ENCODE measurements around the gene PTOV1. TPM values are rescaled to one million over a fixed set of nuclear protein-coding genes. Genes with fewer than 3 reads are reported as not detected.
A peak's percentile ranks its signal among the peaks of the same experiment; 100 is the strongest.

The PTOV1 gene
- total RNA-seq: 10 to 100 TPM; 64.6 to 81.0 TPM

DNA sequence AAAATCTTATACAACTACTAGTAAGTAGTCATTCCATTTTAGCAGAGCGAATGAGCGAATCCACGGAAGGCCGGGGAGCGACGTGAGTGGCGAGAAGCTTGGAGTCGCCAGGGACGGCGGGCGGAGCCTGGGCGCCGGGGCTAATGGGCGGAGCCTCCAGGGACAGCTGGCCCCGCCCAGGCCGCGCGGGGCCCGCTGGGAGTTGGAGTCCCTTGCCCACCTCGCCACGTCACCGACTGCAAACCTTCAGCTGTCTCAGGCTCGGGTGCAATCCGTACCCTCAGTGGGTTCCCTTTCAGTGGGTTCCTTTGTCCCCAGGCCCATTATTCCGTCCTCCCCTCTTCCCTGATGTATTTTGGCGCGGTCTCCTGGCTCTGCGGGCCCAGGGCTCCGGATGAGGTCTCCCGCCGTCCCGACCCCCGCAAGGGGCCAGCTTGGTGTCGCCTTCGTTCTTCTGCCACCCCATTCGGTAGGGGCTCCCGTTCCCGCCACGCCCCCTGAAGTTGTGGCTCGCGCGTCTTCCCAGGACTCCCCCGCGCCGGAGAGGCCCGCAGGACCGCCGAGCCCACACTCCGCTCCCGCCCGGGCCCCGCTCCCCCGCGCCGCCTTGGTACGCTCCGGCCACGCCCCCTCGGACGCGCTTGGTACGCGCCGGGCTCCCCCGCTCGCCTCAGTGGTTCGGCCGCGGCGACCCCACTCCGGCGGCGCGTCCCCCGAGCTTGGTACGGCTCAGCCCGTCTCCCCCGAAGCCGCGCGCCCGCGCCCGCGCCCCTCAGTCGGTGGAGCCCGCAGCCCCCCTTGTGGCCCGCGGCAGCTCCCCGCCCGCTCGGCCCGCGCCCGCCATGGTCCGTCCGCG is at the start of gene PTOV1:
PTOV1 (plus strand) TSS at position 673 of the 856 bp plus-strand sequence.
- peak within 1 kb of the TSS; percentile 99 to 100 for H3K27ac ChIP-seq
- peaks cover 10% of the 10 kb centered on the region for H3K36me3 ChIP-seq
- peaks cover 0 to 37% of the 10 kb centered on the region in 2 donors for H3K4me1 ChIP-seq
- DNase-seq (ENCODE audit: low spot score): peak; percentile 94
- H3K9me3 ChIP-seq: no peaks in the 10 kb centered on the region
- H3K27me3 ChIP-seq: no peaks in the 10 kb centered on the region
- TF ChIP-seq, protein P1, sequence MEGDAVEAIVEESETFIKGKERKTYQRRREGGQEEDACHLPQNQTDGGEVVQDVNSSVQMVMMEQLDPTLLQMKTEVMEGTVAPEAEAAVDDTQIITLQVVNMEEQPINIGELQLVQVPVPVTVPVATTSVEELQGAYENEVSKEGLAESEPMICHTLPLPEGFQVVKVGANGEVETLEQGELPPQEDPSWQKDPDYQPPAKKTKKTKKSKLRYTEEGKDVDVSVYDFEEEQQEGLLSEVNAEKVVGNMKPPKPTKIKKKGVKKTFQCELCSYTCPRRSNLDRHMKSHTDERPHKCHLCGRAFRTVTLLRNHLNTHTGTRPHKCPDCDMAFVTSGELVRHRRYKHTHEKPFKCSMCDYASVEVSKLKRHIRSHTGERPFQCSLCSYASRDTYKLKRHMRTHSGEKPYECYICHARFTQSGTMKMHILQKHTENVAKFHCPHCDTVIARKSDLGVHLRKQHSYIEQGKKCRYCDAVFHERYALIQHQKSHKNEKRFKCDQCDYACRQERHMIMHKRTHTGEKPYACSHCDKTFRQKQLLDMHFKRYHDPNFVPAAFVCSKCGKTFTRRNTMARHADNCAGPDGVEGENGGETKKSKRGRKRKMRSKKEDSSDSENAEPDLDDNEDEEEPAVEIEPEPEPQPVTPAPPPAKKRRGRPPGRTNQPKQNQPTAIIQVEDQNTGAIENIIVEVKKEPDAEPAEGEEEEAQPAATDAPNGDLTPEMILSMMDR (IDR thresholded peaks at IDR 0.05): no peak
- peak within 1 kb of the TSS; percentile 75 to 94 for H3K4me3 ChIP-seq

DNA sequence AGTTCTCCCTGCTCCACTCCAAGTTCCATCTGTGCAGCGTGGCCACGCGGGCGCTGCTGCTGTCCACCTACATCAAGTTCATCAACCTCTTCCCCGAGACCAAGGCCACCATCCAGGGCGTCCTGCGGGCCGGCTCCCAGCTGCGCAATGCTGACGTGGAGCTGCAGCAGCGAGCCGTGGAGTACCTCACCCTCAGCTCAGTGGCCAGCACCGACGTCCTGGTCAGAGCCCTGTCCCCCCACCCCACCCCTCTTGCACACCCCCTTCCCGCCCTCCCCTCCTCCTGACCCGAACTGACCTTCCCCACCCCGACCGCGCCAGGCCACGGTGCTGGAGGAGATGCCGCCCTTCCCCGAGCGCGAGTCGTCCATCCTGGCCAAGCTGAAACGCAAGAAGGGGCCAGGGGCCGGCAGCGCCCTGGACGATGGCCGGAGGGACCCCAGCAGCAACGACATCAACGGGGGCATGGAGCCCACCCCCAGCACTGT is 49.5 kb upstream of the PTOV1 start:
- peaks cover 0 to 12% of the 10 kb centered on the region in 2 donors for H3K4me1 ChIP-seq
- H3K4me3 ChIP-seq: peak overlapping the region; percentile 28 to 46
- H3K36me3 ChIP-seq: peaks cover 80% of the 10 kb centered on the region
- no peaks in the 10 kb centered on the region for H3K27me3 ChIP-seq
- H3K9me3 ChIP-seq: no peaks in the 10 kb centered on the region
- H3K27ac ChIP-seq: peak overlapping the region; percentile 63 to 70
- no peak for DNase-seq (ENCODE audit: low spot score)
- TF ChIP-seq, protein P1 (IDR thresholded peaks at IDR 0.05): no peak

DNA sequence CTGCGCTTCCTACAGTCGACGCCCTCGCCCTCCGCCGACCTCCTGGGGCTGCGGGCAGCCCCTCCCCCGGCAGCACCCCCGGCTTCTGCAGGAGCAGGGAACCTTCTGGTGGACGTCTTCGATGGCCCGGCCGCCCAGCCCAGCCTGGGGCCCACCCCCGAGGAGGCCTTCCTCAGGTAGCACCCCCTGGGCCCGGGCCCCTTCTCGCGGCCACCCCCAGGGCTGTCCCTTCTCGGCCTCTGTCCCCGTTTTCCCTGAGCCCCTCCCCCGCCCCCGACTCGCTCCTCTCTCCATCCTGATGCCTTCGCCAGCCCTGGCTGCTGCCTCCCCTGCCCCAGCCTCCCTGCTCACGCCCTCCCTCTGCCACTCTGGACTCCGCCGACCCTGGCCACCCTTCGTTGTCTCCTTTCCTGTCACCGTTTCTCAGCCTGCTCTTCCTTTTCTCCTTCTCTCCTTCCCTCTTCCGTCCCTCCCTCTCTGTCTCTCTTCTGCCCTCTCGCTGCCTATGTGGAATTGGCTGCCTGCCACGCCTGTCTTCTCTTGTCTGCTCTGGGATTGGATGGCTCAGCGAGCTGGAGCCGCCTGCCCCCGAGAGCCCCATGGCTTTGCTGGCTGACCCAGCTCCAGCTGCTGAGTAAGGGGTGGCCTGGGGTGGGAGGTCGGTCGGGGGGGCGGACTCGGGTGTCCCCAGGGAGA is 48.8 kb upstream of the PTOV1 start:
- peaks cover 0 to 12% of the 10 kb centered on the region in 2 donors for H3K4me1 ChIP-seq
- TF ChIP-seq, protein P1 (IDR thresholded peaks at IDR 0.05): peak; percentile 12 to 61
- H3K4me3 ChIP-seq: peak overlapping the region; percentile 28 to 46
- H3K36me3 ChIP-seq: peaks cover 79% of the 10 kb centered on the region
- H3K27ac ChIP-seq: peak overlapping the region; percentile 63 to 70
- no peaks in the 10 kb centered on the region for H3K9me3 ChIP-seq
- no peaks in the 10 kb centered on the region for H3K27me3 ChIP-seq
- DNase-seq (ENCODE audit: low spot score): peak; percentile 95

DNA sequence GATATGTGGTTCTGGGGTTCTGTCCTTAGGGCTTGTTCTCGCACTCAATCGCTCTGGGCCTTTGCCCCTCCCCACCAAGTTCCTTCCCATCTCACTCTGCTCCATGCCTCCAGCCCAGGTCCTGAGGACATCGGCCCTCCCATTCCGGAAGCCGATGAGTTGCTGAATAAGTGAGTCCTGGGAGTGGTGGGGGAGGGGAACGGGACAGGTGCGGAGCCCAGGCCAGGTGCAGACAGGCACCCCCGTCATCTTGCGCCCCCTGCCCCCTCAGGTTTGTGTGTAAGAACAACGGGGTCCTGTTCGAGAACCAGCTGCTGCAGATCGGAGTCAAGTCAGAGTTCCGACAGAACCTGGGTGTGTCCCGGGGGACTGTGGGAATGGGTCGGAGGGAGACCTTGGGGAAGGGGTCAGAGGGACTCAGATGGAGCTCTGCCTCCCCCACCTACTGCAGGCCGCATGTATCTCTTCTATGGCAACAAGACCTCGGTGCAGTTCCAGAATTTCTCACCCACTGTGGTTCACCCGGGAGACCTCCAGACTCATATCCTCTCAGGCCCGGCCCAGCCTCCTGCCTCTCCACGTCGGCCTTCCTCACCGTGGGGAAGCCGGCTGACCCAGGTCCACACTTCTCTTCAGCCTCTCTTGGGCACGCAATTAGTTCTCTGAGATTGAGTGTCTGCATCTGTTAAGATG is 48.0 kb upstream of the PTOV1 start:
- no peaks in the 10 kb centered on the region for H3K27me3 ChIP-seq
- H3K4me1 ChIP-seq: peaks cover 0 to 12% of the 10 kb centered on the region in 2 donors
- DNase-seq (ENCODE audit: low spot score): no peak
- peak overlapping the region; percentile 63 to 70 for H3K27ac ChIP-seq
- H3K36me3 ChIP-seq: peaks cover 75% of the 10 kb centered on the region
- H3K4me3 ChIP-seq: peak overlapping the region in 1 of 2 donors; percentile 46
- TF ChIP-seq, protein P1 (IDR thresholded peaks at IDR 0.05): no peak
- no peaks in the 10 kb centered on the region for H3K9me3 ChIP-seq

DNA sequence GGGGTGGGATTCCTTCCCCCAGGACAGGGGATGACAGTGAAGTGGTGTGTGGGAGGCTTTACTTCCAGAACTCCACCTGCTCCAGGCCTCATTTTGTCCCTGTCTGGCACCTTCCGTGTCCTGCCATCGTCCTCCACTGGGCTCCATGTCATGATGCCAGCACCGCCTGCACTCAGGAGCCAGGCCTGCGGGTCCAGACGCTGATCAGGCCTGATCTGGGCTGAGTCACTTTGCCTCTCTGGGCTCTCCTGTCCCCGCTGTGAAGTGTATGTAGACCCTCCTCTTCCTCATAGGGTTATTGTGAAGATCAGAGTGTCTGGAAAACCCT is 47.5 kb upstream of the PTOV1 start:
- Histone ChIP-seq H3K4me3 (no peak overlapping the region), H3K27me3 (no peaks in the 10 kb centered on the region), H3K4me1 (peaks cover 0 to 16% of the 10 kb centered on the region in 2 donors), H3K9me3 (no peaks in the 10 kb centered on the region), H3K27ac (no peak overlapping the region), H3K36me3 (peaks cover 70% of the 10 kb centered on the region)
- no peak for DNase-seq (ENCODE audit: low spot score)
- TF ChIP-seq, protein P1 (IDR thresholded peaks at IDR 0.05): no peak
